Skeletal muscle tissue (tissue), 4 donors: ENCODE measurements around the gene C1QTNF8. TPM values are rescaled to one million over a fixed set of nuclear protein-coding genes. Genes with fewer than 3 reads are reported as not detected.

Source experiments
- H3K27ac ChIP-seq: one replicate; pipeline ENCODE4 v1.7.0; 2013; ENCODE audit warnings: mild to moderate bottlenecking, low read depth, low read length, inconsistent platforms
- H3K27me3 ChIP-seq, 3 donors: one replicate each; pipeline ENCODE4 v1.7.0; 2013; ENCODE audit warnings: low read length in 3 of 3; ENCODE audit not compliant: control insufficient read depth in 3 of 3, insufficient read depth in 3 of 3
- H3K36me3 ChIP-seq, 3 donors: one replicate each; pipeline ENCODE4 v1.7.0; 2013; ENCODE audit warnings: low read length in 3 of 3; ENCODE audit not compliant: control insufficient read depth in 3 of 3, insufficient read depth in 3 of 3
- H3K4me1 ChIP-seq, 3 donors: one replicate each; pipeline ENCODE4 v1.7.0; 2013; ENCODE audit warnings: low read length in 3 of 3, mild to moderate bottlenecking in 3 of 3; ENCODE audit not compliant: control insufficient read depth in 3 of 3, insufficient read depth in 3 of 3
- H3K4me3 ChIP-seq, 3 donors: one replicate each; pipeline ENCODE4 v1.7.0; 2013; ENCODE audit warnings: low read length in 3 of 3
- H3K9ac ChIP-seq, 3 donors: one replicate each; pipeline ENCODE4 v1.7.0; 2013; ENCODE audit warnings: low read length in 3 of 3, mild to moderate bottlenecking in 3 of 3, moderate library complexity in 2 of 3, low read depth in 1 of 3
- H3K9me3 ChIP-seq, 3 donors: one replicate each; pipeline ENCODE4 v1.7.0; 2013; ENCODE audit warnings: low read length in 3 of 3; ENCODE audit not compliant: control insufficient read depth in 3 of 3
- total RNA-seq: library from RNA; depleted of rRNA; stranded (reverse); fragments of >200 nt; gene quantifications from one replicate; pipeline ENCODE4 v1.2.3, GENCODE V29; 2014
- donor health status: Osteomylitis.

The C1QTNF8 gene
- total RNA-seq, 1 donor from 2014 or later = not detected

DNA sequence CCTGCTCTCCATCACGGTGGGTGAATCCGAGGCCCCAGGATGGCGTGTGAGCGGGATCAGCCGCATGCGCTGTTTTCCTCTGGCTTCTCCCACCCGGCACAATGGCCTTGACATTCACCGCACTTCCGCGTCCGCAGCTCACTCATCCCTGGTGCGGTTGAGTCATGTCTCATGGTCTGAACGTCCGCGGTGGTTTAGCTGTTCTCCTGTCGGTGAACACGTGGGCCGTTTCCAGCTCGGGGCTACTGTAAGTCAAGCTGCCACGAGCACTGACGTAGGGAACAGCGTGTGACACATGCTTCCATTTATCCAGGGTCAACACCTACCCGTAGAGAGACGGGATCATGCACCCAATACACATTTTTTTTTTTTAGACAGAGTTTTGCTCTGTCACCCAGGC lies 41.6 kb upstream of the C1QTNF8 start:
- no peaks in the 10 kb centered on the region for H3K36me3 ChIP-seq
- no peak overlapping the region for H3K4me3 ChIP-seq
- H3K27me3 ChIP-seq = peaks cover 17 to 53% (median 25%) of the 10 kb centered on the region in 3 donors
- no peaks in the 10 kb centered on the region for H3K4me1 ChIP-seq
- H3K9me3 ChIP-seq = no peaks in the 10 kb centered on the region
- H3K27ac ChIP-seq = no peak overlapping the region
- H3K9ac ChIP-seq = no peak overlapping the region

- Histone ChIP-seq H3K9ac (no peak overlapping the region), H3K27me3 (peaks cover 11 to 38% (median 21%) of the 10 kb centered on the region in 3 donors), H3K9me3 (no peaks in the 10 kb centered on the region), H3K27ac (no peak overlapping the region), H3K36me3 (no peaks in the 10 kb centered on the region), H3K4me1 (no peaks in the 10 kb centered on the region), H3K4me3 (no peak overlapping the region)
Observed at GRCh38 chr16:1135459-1135825, 39.4 kb upstream of the C1QTNF8 start.

GRCh38 chr16:1134776-1135458 lies 38.9 kb upstream of the C1QTNF8 start:
- H3K27me3 ChIP-seq = peaks cover 11 to 32% (median 16%) of the 10 kb centered on the region in 3 donors
- no peaks in the 10 kb centered on the region for H3K36me3 ChIP-seq
- no peak overlapping the region for H3K9ac ChIP-seq
- no peak overlapping the region for H3K4me3 ChIP-seq
- H3K9me3 ChIP-seq = no peaks in the 10 kb centered on the region
- H3K4me1 ChIP-seq = no peaks in the 10 kb centered on the region
- H3K27ac ChIP-seq = no peak overlapping the region

- H3K9ac ChIP-seq = no peak overlapping the region
- peaks cover 11 to 25% (median 14%) of the 10 kb centered on the region in 3 donors for H3K27me3 ChIP-seq
- no peak overlapping the region for H3K4me3 ChIP-seq
- H3K9me3 ChIP-seq = no peaks in the 10 kb centered on the region
- H3K4me1 ChIP-seq = no peaks in the 10 kb centered on the region
- H3K36me3 ChIP-seq = no peaks in the 10 kb centered on the region
- H3K27ac ChIP-seq = no peak overlapping the region
Observed at GRCh38 chr16:1133810-1134520, 37.9 kb upstream of the C1QTNF8 start.

DNA sequence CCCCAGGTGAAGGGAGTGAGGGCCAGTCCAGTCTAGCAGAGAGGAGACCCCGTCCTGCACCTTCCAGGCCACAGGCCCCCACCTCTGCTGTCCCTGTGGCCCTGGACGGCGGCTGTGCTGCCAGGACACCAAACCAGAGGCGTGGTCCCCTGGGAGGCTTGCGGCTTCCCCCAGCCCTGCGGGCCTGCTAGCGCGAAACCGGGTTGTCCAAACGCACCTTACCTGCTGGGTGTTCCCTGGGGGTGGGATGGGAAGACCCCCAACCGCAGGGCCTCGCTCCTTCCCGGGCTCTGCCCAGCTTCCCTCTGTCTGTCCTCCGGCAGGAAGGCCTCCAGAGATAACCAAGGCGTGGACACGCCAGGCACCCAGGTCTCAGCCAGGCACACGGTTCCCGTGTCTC lies 37.2 kb upstream of the C1QTNF8 start:
- H3K4me3 ChIP-seq = no peak overlapping the region
- no peak overlapping the region for H3K27ac ChIP-seq
- no peaks in the 10 kb centered on the region for H3K4me1 ChIP-seq
- H3K27me3 ChIP-seq = peaks cover 11 to 22% (median 11%) of the 10 kb centered on the region in 3 donors
- H3K9ac ChIP-seq = no peak overlapping the region
- no peaks in the 10 kb centered on the region for H3K36me3 ChIP-seq
- no peaks in the 10 kb centered on the region for H3K9me3 ChIP-seq

DNA sequence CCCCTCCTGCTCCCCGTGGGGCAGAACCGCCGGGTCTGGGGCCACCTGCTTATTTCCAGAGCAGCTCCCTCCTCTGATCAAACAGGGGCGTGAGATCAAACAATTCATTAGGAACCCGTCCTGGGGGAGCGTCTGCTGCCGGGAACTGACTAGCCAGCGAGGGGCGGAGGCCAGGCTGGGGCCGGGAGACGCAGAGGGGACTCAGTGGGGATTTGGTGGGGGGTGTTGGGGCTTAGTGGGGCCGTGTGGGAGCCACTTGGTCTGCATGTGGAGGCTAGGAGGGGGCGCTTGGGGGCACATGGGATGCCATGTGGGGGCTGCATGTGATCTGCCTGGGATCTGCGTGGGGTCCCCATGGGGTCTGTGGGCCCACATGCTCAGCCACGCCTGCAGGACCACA lies 36.4 kb upstream of the C1QTNF8 start:
- Histone ChIP-seq H3K9ac (no peak overlapping the region), H3K27me3 (peaks cover 14 to 29% (median 14%) of the 10 kb centered on the region in 3 donors), H3K36me3 (no peaks in the 10 kb centered on the region), H3K4me3 (no peak overlapping the region), H3K27ac (no peak overlapping the region), H3K9me3 (no peaks in the 10 kb centered on the region), H3K4me1 (no peaks in the 10 kb centered on the region)

- Histone ChIP-seq H3K9me3 (no peaks in the 10 kb centered on the region), H3K4me3 (no peak overlapping the region), H3K9ac (no peak overlapping the region), H3K27ac (no peak overlapping the region), H3K4me1 (no peaks in the 10 kb centered on the region), H3K27me3 (peaks cover 20 to 31% (median 21%) of the 10 kb centered on the region in 3 donors), H3K36me3 (no peaks in the 10 kb centered on the region)
Observed at GRCh38 chr16:1131378-1131994, 35.4 kb upstream of the C1QTNF8 start.

GRCh38 chr16:1130382-1130781 lies 34.3 kb upstream of the C1QTNF8 start:
- Histone ChIP-seq H3K27me3 (peaks cover 25 to 33% (median 26%) of the 10 kb centered on the region in 3 donors), H3K9me3 (no peaks in the 10 kb centered on the region), H3K9ac (no peak overlapping the region), H3K4me1 (no peaks in the 10 kb centered on the region), H3K4me3 (no peak overlapping the region), H3K36me3 (no peaks in the 10 kb centered on the region), H3K27ac (no peak overlapping the region)

GRCh38 chr16:1129106-1129960 lies 33.3 kb upstream of the C1QTNF8 start:
- Histone ChIP-seq H3K36me3 (no peaks in the 10 kb centered on the region), H3K9me3 (no peaks in the 10 kb centered on the region), H3K27ac (no peak overlapping the region), H3K27me3 (peaks cover 27 to 42% (median 34%) of the 10 kb centered on the region in 3 donors), H3K9ac (no peak overlapping the region), H3K4me3 (no peak overlapping the region), H3K4me1 (no peaks in the 10 kb centered on the region)
